ENCODE data around the gene CLDN5. TPM values are rescaled to one million over a fixed set of nuclear protein-coding genes. Genes with fewer than 3 reads are reported as not detected.

Gene CLDN5
- total and polyA plus RNA-seq, 2 of the 8 experiments (the other 6 are each of a cell fraction or from before 2014, with no cell fraction given), result 1.2 to 1.6 TPM

GRCh38 chr22:19478045-19478900 lies 45.9 kb downstream of the CLDN5 start:
- peak overlapping the region; percentile 84 for H3K56ac ChIP-seq (replicated peaks; ENCODE audit: insufficient read length, low read depth, low read length)
- H2BK15ac ChIP-seq (ENCODE audit: low read length), result no peak overlapping the region
- H3K4me1 ChIP-seq (replicated peaks in 1 of 4; ENCODE audit: control insufficient read depth in 3 of 4, insufficient read depth in 4 of 4, low read length in 3 of 4), result peaks cover 0 to 8% (median 1%) of the 10 kb centered on the region in 4 experiments; a peak in 2 of 7 replicates
- CTCF ChIA-PET (ENCODE audit: partially characterized antibody), result interaction anchor here (0.7 to 1.0 kb wide), 2 partner anchors 154 to 227 kb away, joined by 4 to 5 read pairs; no protein-coding TSS in a partner anchor
- peak overlapping the region; percentile 87 to 99 (median 94) for H3K4me3 ChIP-seq (ENCODE audit: extremely low read depth in 1 of 4, insufficient read depth in 2 of 4, low read depth in 3 of 4, low read length in 4 of 4)
- 9% methylated on average over 25 of the region's 31 CpGs; no CpG with 5 or more reads in 1 of the 2 experiments for WGBS, 2 experiments (ENCODE audit: extremely low coverage in 1 of 2, insufficient coverage in 1 of 2, insufficient read length in 1 of 2, insufficient replicate concordance in 2 of 2, low coverage in 1 of 2, low lambda C conversion rate in 2 of 2, missing lambda C conversion rate in 1 of 2)
- no peak overlapping the region for H3K18ac ChIP-seq (ENCODE audit: extremely low read depth, low read length)
- H3K23ac ChIP-seq (ENCODE audit: insufficient read length), result no peak overlapping the region
- POLR2A ChIA-PET (ENCODE audit: partially characterized antibody), result interaction anchor here (0.9 to 3.7 kb wide), 8 partner anchors 8 to 49 kb away, joined by 3 to 33 read pairs (median 4); partner anchors contain the start of genes C22orf39, HIRA and MRPL40
- no peak overlapping the region for H2AK5ac ChIP-seq (ENCODE audit: low read depth, low read length)
- peak overlapping the region; percentile 61 to 99 for H3K4me2 ChIP-seq (ENCODE audit: insufficient read depth in 1 of 2, low read depth in 2 of 2, low read length in 2 of 2)
- no peaks in the 10 kb centered on the region for H3K9me3 ChIP-seq (ENCODE audit: insufficient read depth in 2 of 2, low read depth in 1 of 2, low read length in 1 of 2)
- H3K79me1 ChIP-seq (ENCODE audit: low read depth, low read length), result peaks cover 5% of the 10 kb centered on the region
- peak overlapping the region; percentile 58 for H3K4ac ChIP-seq (replicated peaks; ENCODE audit: insufficient read length, low read depth, low read length)
- DNase-seq (ENCODE audit: low read depth in 1 of 2, low spot score in 2 of 2), result no peak
- no peak overlapping the region for H2AFZ ChIP-seq (ENCODE audit: low read length)
- H3K27ac ChIP-seq (ENCODE audit: low read depth, low read length), result peak overlapping the region; percentile 67
- H3K9ac ChIP-seq (replicated peaks in 1 of 4; ENCODE audit: extremely low read depth in 1 of 4, low read depth in 3 of 4, low read length in 3 of 4), result peak overlapping the region; percentile 90 to 99 (median 95)
- no peak overlapping the region for H4K5ac ChIP-seq (ENCODE audit: insufficient read length, low read depth, low read length)
- H3K36me3 ChIP-seq (ENCODE audit: control insufficient read depth in 2 of 4, insufficient read depth in 4 of 4, low read length in 3 of 4), result peaks cover 0 to 14% (median 5%) of the 10 kb centered on the region in 4 experiments; a peak in 6 of 8 replicates
- H2BK12ac ChIP-seq (ENCODE audit: low read depth, low read length), result no peak overlapping the region
- FAIRE-seq, result no peak
- peaks cover under 1 to 15% of the 10 kb centered on the region in 2 experiments for H4K20me1 ChIP-seq (replicated peaks in 1 of 2; ENCODE audit: control insufficient read depth in 1 of 2, insufficient read depth in 2 of 2, low read length in 2 of 2)
- no peak overlapping the region for H3K14ac ChIP-seq (ENCODE audit: insufficient read length)
- no peak overlapping the region for H2BK120ac ChIP-seq (replicated peaks; ENCODE audit: low read depth, low read length)
- peaks cover 3 to 48% of the 10 kb centered on the region in 2 experiments; a peak in 3 of 4 replicates for H3K79me2 ChIP-seq (ENCODE audit: control insufficient read depth in 1 of 2, insufficient read depth in 2 of 2, low read length in 2 of 2)
- no peak overlapping the region for H2BK20ac ChIP-seq (ENCODE audit: low read length)
- peak overlapping the region; percentile 66; the same call in 1 of the 2 replicates for H2BK5ac ChIP-seq (ENCODE audit: low read depth, low read length)
- TF ChIP-seq SIN3A (conservative IDR thresholded peaks at IDR 0.05 in 1 of 2, IDR thresholded peaks at IDR 0.05 in 1 of 2; ENCODE audit: low read depth in 1 of 2, low read length in 2 of 2) (0 out of 4 replicates have a peak, but pooled peaks of 1 of the 2 experiments have one; percentile 3), TEAD4 (IDR thresholded peaks at IDR 0.05; ENCODE audit: low read depth, low read length) (no peak), ASH2L (IDR thresholded peaks at IDR 0.05; ENCODE audit: low read length) (no peak), RFX5 (IDR thresholded peaks at IDR 0.05; ENCODE audit: borderline replicate concordance, low read depth, low read length) (no peak), KDM4A (IDR thresholded peaks at IDR 0.05; ENCODE audit: low read depth, low read length, severe bottlenecking) (peak; percentile 9), SAP30 (IDR thresholded peaks at IDR 0.05; ENCODE audit: insufficient read depth, insufficient replicate concordance, low read length) (peak; percentile 56), MAX (IDR thresholded peaks at IDR 0.05) (no peak), RBBP5 (IDR thresholded peaks at IDR 0.05; ENCODE audit: borderline replicate concordance, low read depth, low read length) (no peak), CBX5 (IDR thresholded peaks at IDR 0.05; ENCODE audit: low read depth, low read length) (no peak)
- H4K91ac ChIP-seq (replicated peaks; ENCODE audit: insufficient read length, low read length), result peak overlapping the region; percentile 38
- peak overlapping the region; percentile 82; the same call in 1 of the 2 replicates for H4K8ac ChIP-seq (ENCODE audit: extremely low read depth, insufficient read depth, low read length)
- H3K23me2 ChIP-seq (ENCODE audit: low read depth, low read length), result peaks cover 14% of the 10 kb centered on the region
- H3K27me3 ChIP-seq (replicated peaks in 1 of 4; ENCODE audit: control insufficient read depth in 3 of 4, extremely low read depth in 1 of 4, insufficient read depth in 3 of 4, low read length in 3 of 4), result no peaks in the 10 kb centered on the region

Data from H1 (cell line).